GM13977 (cell line): ENCODE results near the gene INPP5D.
"Not testable (repeated sequence)": the region's sequence is repeated elsewhere in the genome, so short reads cannot be mapped to it uniquely, and the experiment has no call there.

Experiments used
- DNase-seq: peaks from one replicate; pipeline ENCODE4 v3.0.0; 2012; ENCODE audit warnings: low spot score
- in situ Hi-C: fragments of 300-500 bp; cut with MboI; formaldehyde crosslinking; loops from one replicate; pipeline ENCODE4 v1.12.0; 2022; ENCODE audit warnings: low sequenced_read_pairs, low pct_unique_long_range_greater_than_20kb, mixed read lengths, inconsistent platforms; ENCODE audit not compliant: unreplicated experiment
- TF ChIP-seq, protein P1 (sequence below): IDR thresholded peaks from 2 replicates; pipeline ENCODE4 v1.5.1; 2012; ENCODE audit warnings: mild to moderate bottlenecking, control low read depth; ENCODE audit not compliant: insufficient read depth; ENCODE audit errors: extremely low read depth, missing control alignments

The INPP5D gene

DNA sequence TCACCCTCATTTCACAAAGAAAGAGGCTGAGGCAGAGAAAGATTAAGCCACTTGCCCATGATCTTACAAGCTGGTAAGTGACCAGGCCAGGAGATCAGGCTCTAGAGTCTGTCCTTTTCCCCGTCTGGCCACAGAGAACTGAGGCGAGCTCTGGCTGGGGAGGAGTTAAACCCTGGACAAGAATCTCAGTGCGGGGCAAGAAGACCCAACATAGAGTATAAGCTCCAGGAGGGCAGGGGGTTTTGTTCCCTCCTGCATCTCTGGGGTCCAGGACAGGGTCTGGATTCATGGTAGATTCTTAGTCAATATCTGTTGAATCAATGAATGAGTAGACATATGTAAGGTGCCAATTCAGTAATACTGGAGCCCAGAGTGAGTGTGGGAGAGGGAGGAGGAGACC, 12.9 kb upstream of the INPP5D start:
- in situ Hi-C loops: loop anchor here (25.0 kb wide), 1 partner anchor 185 kb away; the partner anchor contains the start of gene SNORC
- TF ChIP-seq, protein P1, sequence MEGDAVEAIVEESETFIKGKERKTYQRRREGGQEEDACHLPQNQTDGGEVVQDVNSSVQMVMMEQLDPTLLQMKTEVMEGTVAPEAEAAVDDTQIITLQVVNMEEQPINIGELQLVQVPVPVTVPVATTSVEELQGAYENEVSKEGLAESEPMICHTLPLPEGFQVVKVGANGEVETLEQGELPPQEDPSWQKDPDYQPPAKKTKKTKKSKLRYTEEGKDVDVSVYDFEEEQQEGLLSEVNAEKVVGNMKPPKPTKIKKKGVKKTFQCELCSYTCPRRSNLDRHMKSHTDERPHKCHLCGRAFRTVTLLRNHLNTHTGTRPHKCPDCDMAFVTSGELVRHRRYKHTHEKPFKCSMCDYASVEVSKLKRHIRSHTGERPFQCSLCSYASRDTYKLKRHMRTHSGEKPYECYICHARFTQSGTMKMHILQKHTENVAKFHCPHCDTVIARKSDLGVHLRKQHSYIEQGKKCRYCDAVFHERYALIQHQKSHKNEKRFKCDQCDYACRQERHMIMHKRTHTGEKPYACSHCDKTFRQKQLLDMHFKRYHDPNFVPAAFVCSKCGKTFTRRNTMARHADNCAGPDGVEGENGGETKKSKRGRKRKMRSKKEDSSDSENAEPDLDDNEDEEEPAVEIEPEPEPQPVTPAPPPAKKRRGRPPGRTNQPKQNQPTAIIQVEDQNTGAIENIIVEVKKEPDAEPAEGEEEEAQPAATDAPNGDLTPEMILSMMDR: no peak
- no peak for DNase-seq

DNA sequence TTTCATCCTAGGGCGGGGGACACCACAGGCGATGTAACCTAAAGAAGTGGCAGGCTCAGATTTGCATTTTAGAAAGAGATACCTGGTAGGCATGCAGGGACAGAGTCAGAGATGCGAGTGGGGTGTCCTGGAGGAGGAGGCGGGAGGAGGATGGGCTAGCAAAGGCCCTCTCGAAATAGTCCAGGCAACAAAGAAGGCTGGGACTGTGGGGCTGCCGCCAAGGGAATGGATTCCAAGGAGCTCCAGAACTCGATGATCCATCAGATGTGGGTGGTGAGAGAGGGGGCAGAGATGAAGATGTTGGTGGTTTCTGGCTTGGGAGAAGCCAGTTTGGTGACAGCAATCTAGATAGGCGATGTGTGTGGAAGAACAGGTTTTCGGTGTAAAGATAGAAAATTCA, 12.5 kb upstream of the INPP5D start:
- DNase-seq: no peak
- in situ Hi-C loops: loop anchor here (25.0 kb wide), 1 partner anchor 185 kb away; the partner anchor contains the start of gene SNORC
- TF ChIP-seq, protein P1: no peak

DNA sequence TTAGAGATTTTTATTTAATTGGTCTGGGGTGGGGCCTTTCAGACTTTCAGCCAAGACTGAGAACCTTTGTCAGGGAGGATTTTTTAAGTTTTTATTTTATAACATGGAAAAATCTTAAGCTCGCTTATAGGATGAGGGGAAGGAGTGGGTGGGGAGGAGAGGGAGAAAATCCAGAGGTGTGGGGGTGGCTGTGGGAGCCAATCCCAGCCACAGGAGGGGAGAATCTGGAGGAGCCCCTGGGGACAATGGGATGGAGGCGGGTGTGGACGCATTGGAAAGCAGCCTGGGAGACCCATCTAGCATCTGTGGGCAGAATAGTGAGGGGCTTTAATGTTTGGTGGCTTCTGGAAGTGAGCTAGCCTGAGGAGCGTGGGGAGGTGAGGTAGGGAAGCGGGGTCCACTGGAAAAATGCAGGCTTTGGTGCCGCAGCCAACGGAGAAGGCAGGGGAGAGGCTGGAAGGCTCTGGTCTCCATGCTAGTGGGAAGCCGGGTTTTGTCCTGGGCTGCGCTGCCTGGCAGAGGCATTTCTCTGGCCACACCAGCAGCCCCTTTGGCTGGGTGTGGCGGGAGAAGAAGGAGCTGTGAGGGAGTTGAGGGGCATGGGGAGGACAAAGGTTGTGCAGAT, 11.5 kb upstream of the INPP5D start:
- in situ Hi-C loops: loop anchor here (25.0 kb wide), 1 partner anchor 186 kb away; the partner anchor contains the start of gene SNORC
- TF ChIP-seq, protein P1: no peak
- no peak for DNase-seq

DNA sequence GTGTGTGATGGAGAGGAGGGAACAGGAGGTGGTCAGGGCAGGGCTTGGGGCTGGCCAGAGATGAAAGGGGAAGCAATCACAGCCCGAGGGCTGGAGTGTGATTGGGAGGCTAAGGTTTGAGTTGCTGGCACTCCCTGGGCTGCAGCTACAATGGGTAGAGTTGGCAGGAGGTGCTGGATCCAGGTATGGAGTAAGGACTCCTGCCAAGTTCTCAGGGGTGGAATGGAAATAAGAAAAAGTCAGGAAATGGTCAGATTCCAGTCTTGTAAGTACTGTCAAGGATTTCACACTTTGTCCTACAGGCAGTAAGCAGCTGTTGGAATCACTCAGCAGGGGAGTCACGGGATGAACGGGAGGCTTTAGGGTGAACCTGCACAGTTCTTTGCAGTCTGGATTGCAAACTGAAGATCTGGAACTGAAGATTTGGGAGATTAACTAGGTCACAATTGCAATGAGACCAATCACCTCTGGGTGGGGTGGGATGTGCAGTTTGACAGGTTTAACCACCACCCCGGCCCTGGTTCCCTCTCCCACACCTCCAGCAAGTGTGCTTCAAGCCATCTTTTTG, 10.9 kb upstream of the INPP5D start:
- TF ChIP-seq, protein P1: no peak
- DNase-seq: no peak
- in situ Hi-C loops: loop anchor here (25.0 kb wide), 1 partner anchor 187 kb away; the partner anchor contains the start of gene SNORC

DNA sequence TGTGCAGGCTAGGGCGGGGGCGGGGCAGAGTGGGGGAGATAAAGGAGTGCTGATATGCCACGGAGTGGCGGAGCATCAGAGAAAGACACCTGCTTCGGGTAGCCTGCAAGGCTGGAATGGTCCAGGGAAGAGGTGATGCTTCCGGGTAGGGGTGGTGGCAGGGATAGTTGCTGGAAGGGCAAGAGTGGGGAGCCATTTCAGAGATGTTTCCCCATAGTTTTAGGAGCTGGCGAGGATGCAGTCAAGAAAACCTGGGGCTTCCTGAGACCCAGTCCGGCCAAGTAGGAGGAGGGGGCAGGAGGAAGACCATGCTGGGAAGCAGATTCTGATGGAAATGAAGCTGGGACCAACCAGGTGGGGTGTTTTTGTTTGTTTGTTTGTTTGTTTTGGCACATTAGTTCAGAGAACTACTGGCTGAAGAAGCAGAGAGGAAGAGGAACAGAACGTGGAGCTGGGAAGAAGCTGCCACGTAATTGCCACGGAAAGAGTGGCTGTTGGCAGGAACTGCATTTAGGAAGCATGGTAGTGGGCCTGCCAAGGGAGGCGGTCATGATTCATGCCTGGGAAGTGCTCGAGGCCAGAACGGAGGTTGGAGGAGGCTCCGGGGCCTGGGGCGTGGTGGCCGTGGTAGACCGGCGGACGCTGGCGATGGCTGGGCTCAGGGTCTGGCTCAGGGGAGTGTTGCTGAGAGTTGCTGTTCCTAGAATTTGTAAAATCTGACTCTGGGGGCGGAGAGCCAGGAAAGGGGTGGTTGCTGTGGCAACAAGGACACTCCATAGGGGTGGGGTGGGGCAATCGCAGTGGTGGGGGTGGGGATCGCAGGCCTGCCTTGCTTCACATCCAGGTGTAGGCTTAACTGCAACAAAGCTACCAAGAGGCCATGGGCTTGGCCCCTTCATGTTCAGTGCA, 8.6 kb upstream of the INPP5D start:
- TF ChIP-seq, protein P1: no peak
- in situ Hi-C loops: no loop called here
- no peak for DNase-seq

DNA sequence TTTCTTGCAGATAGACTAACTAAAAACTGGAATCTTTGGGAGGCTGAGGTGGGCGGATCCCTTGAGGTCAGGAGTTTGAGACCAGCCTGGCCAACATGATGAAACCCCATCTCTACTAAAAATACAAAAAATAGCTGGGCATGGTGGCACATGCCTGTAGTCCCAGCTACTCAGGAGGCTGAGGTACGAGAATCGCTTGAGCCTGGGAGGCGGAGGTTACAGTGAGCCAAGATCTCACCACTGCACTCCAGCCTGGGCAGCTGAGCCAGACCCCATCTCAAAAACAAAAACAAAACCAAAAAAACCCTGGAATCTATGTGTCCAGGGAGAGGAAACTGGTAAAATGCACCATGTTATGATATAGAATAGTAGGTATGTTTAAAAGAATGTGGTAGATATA, 7.6 kb upstream of the INPP5D start:
- DNase-seq, in situ Hi-C loops: not testable (repeated sequence)
